Activated CD4-positive, alpha-beta T cell treated with anti-CD3 and anti-CD28 coated beads, Interleukin-2, Interleukin-6, amounts not matched to agents 100 ng/mL and 50 ng/mL, durations not matched to agents 16 hours and 8 hours (primary cell): Measurements from ENCODE around the gene CCL7.
"Not testable (repeated sequence)": the region's sequence is repeated elsewhere in the genome, so short reads cannot be mapped to it uniquely, and the experiment has no call there.

ENCODE experiments used
- DNase-seq: peaks from one replicate; pipeline ENCODE4 v3.0.0-alpha.2; 2020

CCL7 gene

GRCh38 chr17:34269969-34270368, at the start of gene CCL7:
Gene CCL7, plus strand, starts transcription at chr17:34270221. Its CDS starts 70 bp downstream, at chr17:34270291.
- no peak for DNase-seq

- no peak for DNase-seq
Measured at GRCh38 chr17:34220752-34221395, 49.1 kb upstream of the CCL7 start.

GRCh38 chr17:34221411-34221810, 48.6 kb upstream of the CCL7 start:
- DNase-seq, result no peak

GRCh38 chr17:34222722-34223497, 47.1 kb upstream of the CCL7 start:
- DNase-seq, result no peak

GRCh38 chr17:34225046-34225445, 45.0 kb upstream of the CCL7 start:
- no peak for DNase-seq

GRCh38 chr17:34226011-34226743, 43.8 kb upstream of the CCL7 start:
- no peak for DNase-seq

- DNase-seq, result no peak
Measured at GRCh38 chr17:34226744-34227034, 43.3 kb upstream of the CCL7 start.

GRCh38 chr17:34227293-34227692, 42.7 kb upstream of the CCL7 start:
- not testable (repeated sequence) for DNase-seq

GRCh38 chr17:34227707-34228106, 42.3 kb upstream of the CCL7 start:
- DNase-seq, result no peak

GRCh38 chr17:34228781-34229180, 41.2 kb upstream of the CCL7 start:
- no peak for DNase-seq

- no peak for DNase-seq
Measured at GRCh38 chr17:34230342-34230741, 39.7 kb upstream of the CCL7 start.

- no peak for DNase-seq
Measured at GRCh38 chr17:34234616-34235015, 35.4 kb upstream of the CCL7 start.

GRCh38 chr17:34235389-34236028, 34.5 kb upstream of the CCL7 start:
- no peak for DNase-seq

- no peak for DNase-seq
Measured at GRCh38 chr17:34236281-34236892, 33.6 kb upstream of the CCL7 start.

- no peak for DNase-seq
Measured at GRCh38 chr17:34237458-34237857, 32.6 kb upstream of the CCL7 start.

- DNase-seq, result no peak
Measured at GRCh38 chr17:34241062-34241461, 29.0 kb upstream of the CCL7 start.

- no peak for DNase-seq
Measured at GRCh38 chr17:34242587-34243363, 27.2 kb upstream of the CCL7 start.

GRCh38 chr17:34243364-34244320, 26.4 kb upstream of the CCL7 start:
- DNase-seq, result no peak

GRCh38 chr17:34245351-34245905, 24.6 kb upstream of the CCL7 start:
- DNase-seq, result no peak

- DNase-seq, result no peak
Measured at GRCh38 chr17:34246446-34246845, 23.6 kb upstream of the CCL7 start.

- no peak for DNase-seq
Measured at GRCh38 chr17:34246881-34247280, 23.1 kb upstream of the CCL7 start.
